ENCODE measurements around the gene ATXN1.

- TF ChIP-seq POLR2A (IDR thresholded peaks at IDR 0.05) = no peak
- TF ChIP-seq CTCF (IDR thresholded peaks at IDR 0.05) = no peak
Observed at GRCh38 chr6:16602035-16602434, 159.2 kb downstream of the ATXN1 start.

Measured in testis (tissue), 2 donors.